Measurements from ENCODE around the gene SPDYE1. TPM values are rescaled to one million over a fixed set of nuclear protein-coding genes. Genes with fewer than 3 reads are reported as not detected.
A peak's percentile ranks its signal among the peaks of the same experiment; 100 is the strongest.

Gene SPDYE1
- total and polyA plus RNA-seq, 2 of the 13 experiments (the other 11 are each of a cell fraction or from before 2014, with no cell fraction given) = not detected

DNA sequence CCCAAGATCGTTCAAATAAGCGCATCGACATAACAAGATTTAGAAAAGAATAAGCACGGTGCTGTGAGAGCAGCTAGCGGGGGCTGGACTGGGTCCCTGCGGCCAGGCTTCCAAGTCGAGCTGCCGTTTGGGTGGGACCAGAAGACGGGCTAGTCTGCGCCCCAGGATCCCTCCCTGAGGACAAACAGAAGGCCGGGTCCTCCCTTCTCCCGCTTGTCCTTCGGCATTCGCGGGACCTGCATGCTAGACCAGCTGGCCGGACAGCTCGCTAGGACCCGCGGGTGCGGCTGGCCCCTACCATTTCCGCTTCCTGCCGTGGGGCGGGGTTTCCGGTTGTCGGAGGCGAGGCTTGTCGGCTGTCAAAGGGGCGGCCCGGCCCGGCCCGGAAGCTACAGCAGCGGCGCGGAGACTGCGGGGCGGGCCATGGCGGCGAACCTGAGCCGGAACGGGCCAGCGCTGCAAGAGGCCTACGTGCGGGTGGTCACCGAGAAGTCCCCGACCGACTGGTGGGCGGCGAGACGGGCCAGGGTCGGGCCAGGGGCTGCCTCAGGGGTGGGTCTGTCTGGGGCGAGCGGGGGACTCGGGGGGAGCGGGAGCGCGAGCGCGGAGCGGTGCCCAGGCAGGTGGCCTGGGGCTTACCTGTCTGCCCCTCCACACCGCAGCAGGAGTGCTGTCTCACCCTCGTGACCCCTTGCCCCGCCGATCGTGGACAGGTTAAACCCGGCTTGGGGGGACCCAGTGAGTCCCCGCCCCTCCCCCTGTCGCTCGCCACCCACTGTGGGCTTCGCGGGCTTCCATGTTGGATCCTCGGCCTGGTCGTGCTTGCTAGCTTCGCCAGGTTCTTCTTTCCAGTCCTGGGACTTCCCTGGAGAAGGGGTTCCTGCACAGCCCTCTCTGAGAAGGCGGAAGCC, 46.9 kb downstream of the SPDYE1 start, which contains the start of gene DBNL (continued):
- TF ChIP-seq ZNF318 (CRISPR knock-in tag; IDR thresholded peaks at IDR 0.05) (no peak; the same call in 1 of the 2 replicates), ZNF720 (CRISPR knock-in tag; IDR thresholded peaks at IDR 0.05) (no peak), FOXA3 (CRISPR knock-in tag; IDR thresholded peaks at IDR 0.05) (peak; percentile 17; the same call in 1 of the 2 replicates), ZNF501 (CRISPR knock-in tag; IDR thresholded peaks at IDR 0.05) (peak; percentile 91), ZNF775 (CRISPR knock-in tag; IDR thresholded peaks at IDR 0.05; ENCODE audit: borderline replicate concordance) (no peak), RFX3 (CRISPR knock-in tag; IDR thresholded peaks at IDR 0.05) (no peak), ZNF772 (CRISPR knock-in tag; IDR thresholded peaks at IDR 0.05) (peak; percentile 31; the same call in 1 of the 2 replicates), FOSL1 (CRISPR knock-in tag; IDR thresholded peaks at IDR 0.05; ENCODE audit: borderline replicate concordance) (no peak), GATAD2A (CRISPR knock-in tag; IDR thresholded peaks at IDR 0.05) (peak; percentile 24; the same call in 1 of the 2 replicates), TOE1 (CRISPR knock-in tag; IDR thresholded peaks at IDR 0.05) (no peak), KLF16 (CRISPR knock-in tag; IDR thresholded peaks at IDR 0.05) (peak in 1 of 2 experiments; percentile 70; a peak in 1 of 4 replicates), ATRX (CRISPR knock-in tag; IDR thresholded peaks at IDR 0.05; ENCODE audit: borderline replicate concordance) (no peak), PHF8 (CRISPR knock-in tag; IDR thresholded peaks at IDR 0.05) (peak; percentile 85), ZNF644 (CRISPR knock-in tag; IDR thresholded peaks at IDR 0.05; ENCODE audit: low read depth) (no peak), TSC22D2 (CRISPR knock-in tag; IDR thresholded peaks at IDR 0.05; ENCODE audit: borderline replicate concordance) (no peak), AGO1 (IDR thresholded peaks at IDR 0.05; ENCODE audit: low read depth, low read length, poor library complexity, severe bottlenecking) (no peak), DNMT3B (CRISPR knock-in tag; conservative IDR thresholded peaks at IDR 0.05) (no peak), ZBTB42 (CRISPR knock-in tag; IDR thresholded peaks at IDR 0.05) (no peak), MXD3 (CRISPR knock-in tag; IDR thresholded peaks at IDR 0.05) (peak; percentile 74; the same call in 1 of the 2 replicates), PAWR (CRISPR knock-in tag; IDR thresholded peaks at IDR 0.05; ENCODE audit: borderline replicate concordance) (no peak), MEIS2 (CRISPR knock-in tag; IDR thresholded peaks at IDR 0.05) (peak; percentile 90), ZNF354B (CRISPR knock-in tag; IDR thresholded peaks at IDR 0.05) (no peak)
